GM20431 (cell line): ENCODE data around the gene NYNRIN.

Experiments used
- in situ Hi-C: fragments of 300-500 bp; cut with MseI, MboI; formaldehyde crosslinking; loops from one replicate; pipeline ENCODE4 v1.15.0; 2020; ENCODE audit warnings: low sequenced_read_pairs; ENCODE audit not compliant: unreplicated experiment

NYNRIN gene

GRCh38 chr14:24429395-24430142, 30.8 kb downstream of the NYNRIN start, which contains the start of the genes CBLN3 and KHNYN:
Gene CBLN3, minus strand, starts transcription at chr14:24429668. Its CDS starts 614 bp downstream, at chr14:24429054.
Gene KHNYN, plus strand, starts transcription at chr14:24429954. Its CDS starts 777 bp downstream, at chr14:24430731.
- in situ Hi-C loops = loop anchor here (10.0 kb wide), 1 partner anchor 95 kb away; the partner anchor contains the start of genes ADCY4 and RIPK3

- in situ Hi-C loops = loop anchor here (10.0 kb wide), 1 partner anchor 95 kb away; the partner anchor contains the start of genes ADCY4 and RIPK3
Measured at GRCh38 chr14:24430143-24430681, 31.4 kb downstream of the NYNRIN start.

- in situ Hi-C loops = loop anchor here (10.0 kb wide), 1 partner anchor 96 kb away; the partner anchor contains the start of genes ADCY4 and RIPK3
Measured at GRCh38 chr14:24430682-24431568, 32.1 kb downstream of the NYNRIN start.

GRCh38 chr14:24431569-24432258, 32.9 kb downstream of the NYNRIN start:
- in situ Hi-C loops = loop anchor here (10.0 kb wide), 1 partner anchor 97 kb away; the partner anchor contains the start of genes ADCY4 and RIPK3

GRCh38 chr14:24432259-24433131, 33.7 kb downstream of the NYNRIN start:
- in situ Hi-C loops = loop anchor here (10.0 kb wide), 1 partner anchor 98 kb away; the partner anchor contains the start of genes ADCY4 and RIPK3

- in situ Hi-C loops = loop anchor here (10.0 kb wide), 1 partner anchor 99 kb away; the partner anchor contains the start of genes ADCY4 and RIPK3
Measured at GRCh38 chr14:24434036-24434435, 35.2 kb downstream of the NYNRIN start.

GRCh38 chr14:24434676-24435075, 35.9 kb downstream of the NYNRIN start:
- in situ Hi-C loops = loop anchor here (10.0 kb wide), 1 partner anchor 100 kb away; the partner anchor contains the start of genes ADCY4 and RIPK3

GRCh38 chr14:24435192-24435810, 36.5 kb downstream of the NYNRIN start:
- in situ Hi-C loops = loop anchor here (10.0 kb wide), 1 partner anchor 100 kb away; the partner anchor contains the start of genes ADCY4 and RIPK3

- in situ Hi-C loops = loop anchor here (10.0 kb wide), 1 partner anchor 101 kb away; the partner anchor contains the start of genes ADCY4 and RIPK3
Measured at GRCh38 chr14:24435998-24436354, 37.2 kb downstream of the NYNRIN start.

- in situ Hi-C loops = loop anchor here (10.0 kb wide), 1 partner anchor 102 kb away; the partner anchor contains the start of genes ADCY4 and RIPK3
Measured at GRCh38 chr14:24436355-24437019, 37.7 kb downstream of the NYNRIN start.

GRCh38 chr14:24437020-24437735, 38.4 kb downstream of the NYNRIN start:
- in situ Hi-C loops = loop anchor here (10.0 kb wide), 1 partner anchor 102 kb away; the partner anchor contains the start of genes ADCY4 and RIPK3

GRCh38 chr14:24437736-24438067, 38.9 kb downstream of the NYNRIN start:
- in situ Hi-C loops = loop anchor here (10.0 kb wide), 1 partner anchor 103 kb away; the partner anchor contains the start of genes ADCY4 and RIPK3

GRCh38 chr14:24438223-24439097, 39.7 kb downstream of the NYNRIN start:
- in situ Hi-C loops = loop anchor here (10.0 kb wide), 1 partner anchor 104 kb away; the partner anchor contains the start of genes ADCY4 and RIPK3

GRCh38 chr14:24439257-24439656, 40.5 kb downstream of the NYNRIN start:
- in situ Hi-C loops = loop anchor here (10.0 kb wide), 1 partner anchor 104 kb away; the partner anchor contains the start of genes ADCY4 and RIPK3

- in situ Hi-C loops = loop anchor here (10.0 kb wide), 1 partner anchor 105 kb away; the partner anchor contains the start of genes ADCY4 and RIPK3
Measured at GRCh38 chr14:24439830-24440605, 41.2 kb downstream of the NYNRIN start.
